GM19452 (cell line): Measurements from ENCODE around the gene SLC26A11.

ENCODE experiments used
- ATAC-seq: cut with Tn5 transposase; IDR thresholded peaks from one replicate; pipeline ENCODE4 v1.9.1; 2021; ENCODE audit not compliant: unreplicated experiment

SLC26A11 gene

DNA sequence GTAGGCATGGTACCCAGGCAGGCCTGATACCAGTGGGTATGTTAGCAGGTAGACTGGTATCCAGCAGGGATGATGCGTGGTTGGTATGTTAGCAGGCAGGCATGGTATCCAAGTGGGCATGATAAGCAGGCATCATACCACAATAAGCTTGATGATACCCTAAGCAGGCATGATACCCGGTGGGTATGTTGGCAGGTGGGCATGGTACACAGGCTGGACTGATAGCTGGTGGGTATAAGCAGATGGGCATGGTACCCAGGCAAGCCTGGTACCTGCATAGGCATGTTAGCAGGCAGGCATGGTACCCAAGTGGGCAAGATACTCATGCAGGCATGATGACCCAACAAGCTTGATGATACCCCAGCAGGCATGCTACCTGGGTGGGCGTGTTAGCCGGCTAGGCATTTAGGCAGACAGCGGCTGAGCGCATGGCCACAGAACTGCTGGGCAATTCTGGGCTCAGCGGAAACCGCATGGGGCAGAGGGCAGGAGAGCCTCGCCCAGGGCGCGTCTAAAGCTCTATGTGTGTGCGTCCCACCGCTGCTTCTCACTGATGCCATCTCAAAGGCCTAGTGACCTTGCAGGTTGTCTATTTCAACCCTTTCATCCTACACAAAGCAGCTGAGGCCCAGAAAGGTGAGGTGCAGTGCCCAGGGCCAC, 2.4 kb upstream of the SLC26A11 start:
- no peak for ATAC-seq

DNA sequence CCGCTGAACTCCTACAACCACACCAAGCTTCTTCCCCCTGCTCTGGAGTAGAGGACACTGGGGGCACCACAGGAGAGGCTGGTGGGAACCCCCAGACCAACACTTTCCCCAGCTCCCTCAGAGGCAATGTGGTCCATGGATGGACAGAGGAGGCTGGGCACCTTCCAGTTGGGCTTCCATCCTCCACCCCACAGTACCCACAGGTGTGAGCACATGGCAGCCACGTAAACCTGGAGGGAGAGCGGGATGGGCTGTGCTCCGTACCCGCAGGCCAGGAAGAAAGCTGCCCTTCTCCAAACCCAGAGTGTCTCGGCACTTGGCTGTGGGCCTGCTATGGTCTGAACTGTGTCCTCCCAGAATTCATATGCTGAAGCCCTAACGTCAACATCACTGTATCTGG, 1.8 kb upstream of the SLC26A11 start:
- ATAC-seq: no peak

DNA sequence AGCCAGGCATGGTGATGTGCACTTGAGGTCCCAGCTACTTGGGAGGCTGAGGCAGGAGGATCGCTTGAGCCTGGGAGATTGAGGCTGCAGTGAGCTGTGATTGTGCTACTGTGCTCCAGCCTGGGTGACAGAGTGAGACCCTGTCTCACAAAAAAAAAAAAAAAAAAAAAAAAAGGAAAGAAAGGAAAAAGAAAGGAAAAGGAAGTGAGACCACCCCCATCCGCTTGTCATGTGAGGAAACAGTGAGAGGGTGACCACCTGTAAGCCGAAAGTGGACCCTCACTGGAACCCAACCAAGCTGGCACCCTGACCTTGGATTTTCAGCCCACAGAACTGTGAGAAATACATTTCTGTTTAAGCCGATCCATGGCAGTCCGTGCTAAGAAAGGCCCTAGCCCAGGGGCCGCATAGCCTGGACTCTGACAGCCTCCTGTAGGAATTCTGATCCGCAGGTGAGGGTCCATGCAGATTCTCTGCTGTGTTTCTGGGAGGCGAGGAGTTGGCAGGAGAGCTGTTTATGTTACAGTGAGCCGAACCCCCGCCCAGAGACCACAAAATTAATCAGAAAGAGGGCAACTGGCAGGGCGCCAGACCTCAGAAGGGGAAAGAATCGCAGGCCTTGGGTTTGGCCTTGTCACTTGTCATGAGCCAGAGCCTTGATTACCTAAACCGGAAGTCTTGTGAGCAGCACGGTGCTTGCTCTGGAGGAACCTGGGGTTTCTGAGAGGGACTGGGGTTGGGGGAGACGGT, 1.0 kb upstream of the SLC26A11 start:
- ATAC-seq: no peak

DNA sequence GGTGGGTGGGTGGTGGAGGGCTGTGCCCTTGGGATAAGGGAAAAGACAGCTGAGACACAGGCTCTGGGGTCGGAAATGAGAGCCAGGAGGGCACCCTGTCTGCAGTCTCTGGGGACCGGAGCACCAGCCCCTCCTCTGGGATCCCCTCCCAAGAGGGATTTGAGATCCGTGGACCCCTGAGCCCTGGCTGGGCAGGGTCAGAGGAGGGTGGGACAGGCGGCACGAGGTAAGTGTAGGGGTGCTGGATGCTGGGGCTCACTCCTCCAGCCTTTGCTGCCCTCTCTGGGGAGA, 519 bp upstream of the SLC26A11 start:
- no peak for ATAC-seq

DNA sequence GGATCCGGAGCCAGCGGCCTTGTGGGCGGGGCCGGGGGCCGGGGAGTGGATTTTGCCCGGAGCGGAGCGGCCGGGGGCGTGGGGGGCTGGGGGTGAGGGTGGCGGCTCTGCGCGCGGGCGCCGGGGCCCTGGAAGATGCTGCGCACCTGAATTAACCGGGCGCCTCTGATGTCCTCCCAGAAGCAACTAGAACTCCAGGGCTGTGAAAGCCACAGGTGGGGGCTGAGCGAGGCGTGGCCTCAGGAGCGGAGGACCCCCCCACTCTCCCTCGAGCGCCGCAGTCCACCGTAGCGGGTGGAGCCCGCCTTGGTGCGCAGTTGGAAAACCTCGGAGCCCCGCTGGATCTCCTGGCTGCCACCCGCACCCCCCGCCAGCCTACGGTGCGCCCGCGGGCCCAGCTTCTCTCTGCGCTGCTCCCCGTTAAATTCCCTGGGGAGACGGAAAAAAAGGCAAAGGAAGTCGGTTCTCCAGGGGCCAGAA, 549 bp downstream of the SLC26A11 start:
- no peak for ATAC-seq

DNA sequence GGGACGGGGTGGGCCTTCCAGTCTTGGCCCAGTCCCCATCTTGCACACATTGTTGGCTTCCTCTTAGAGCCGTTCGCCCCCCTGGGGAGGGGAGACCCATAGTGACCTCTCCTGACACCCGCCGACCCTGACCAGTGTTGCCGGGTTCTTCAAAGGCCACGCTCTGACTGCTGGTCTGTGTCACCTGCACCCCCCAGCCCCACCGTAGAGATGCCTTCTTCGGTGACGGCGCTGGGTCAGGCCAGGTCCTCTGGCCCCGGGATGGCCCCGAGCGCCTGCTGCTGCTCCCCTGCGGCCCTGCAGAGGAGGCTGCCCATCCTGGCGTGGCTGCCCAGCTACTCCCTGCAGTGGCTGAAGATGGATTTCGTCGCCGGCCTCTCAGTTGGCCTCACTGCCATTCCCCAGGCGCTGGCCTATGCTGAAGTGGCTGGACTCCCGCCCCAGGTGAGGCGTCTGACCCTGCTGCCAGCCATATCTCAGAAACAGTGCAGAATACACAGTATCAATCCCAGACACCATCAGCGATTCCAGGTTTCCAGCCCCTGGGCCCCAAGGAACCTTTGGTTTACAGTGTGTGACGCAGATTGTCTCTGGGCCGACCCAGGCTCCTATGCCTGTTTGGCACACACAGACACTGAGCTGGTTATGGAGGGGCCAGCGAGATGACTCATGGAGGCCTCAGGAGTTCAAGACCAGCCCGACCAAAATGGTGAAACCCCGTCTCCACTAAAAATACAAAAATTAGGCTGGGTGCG, 1.3 kb downstream of the SLC26A11 start:
- ATAC-seq: no peak

DNA sequence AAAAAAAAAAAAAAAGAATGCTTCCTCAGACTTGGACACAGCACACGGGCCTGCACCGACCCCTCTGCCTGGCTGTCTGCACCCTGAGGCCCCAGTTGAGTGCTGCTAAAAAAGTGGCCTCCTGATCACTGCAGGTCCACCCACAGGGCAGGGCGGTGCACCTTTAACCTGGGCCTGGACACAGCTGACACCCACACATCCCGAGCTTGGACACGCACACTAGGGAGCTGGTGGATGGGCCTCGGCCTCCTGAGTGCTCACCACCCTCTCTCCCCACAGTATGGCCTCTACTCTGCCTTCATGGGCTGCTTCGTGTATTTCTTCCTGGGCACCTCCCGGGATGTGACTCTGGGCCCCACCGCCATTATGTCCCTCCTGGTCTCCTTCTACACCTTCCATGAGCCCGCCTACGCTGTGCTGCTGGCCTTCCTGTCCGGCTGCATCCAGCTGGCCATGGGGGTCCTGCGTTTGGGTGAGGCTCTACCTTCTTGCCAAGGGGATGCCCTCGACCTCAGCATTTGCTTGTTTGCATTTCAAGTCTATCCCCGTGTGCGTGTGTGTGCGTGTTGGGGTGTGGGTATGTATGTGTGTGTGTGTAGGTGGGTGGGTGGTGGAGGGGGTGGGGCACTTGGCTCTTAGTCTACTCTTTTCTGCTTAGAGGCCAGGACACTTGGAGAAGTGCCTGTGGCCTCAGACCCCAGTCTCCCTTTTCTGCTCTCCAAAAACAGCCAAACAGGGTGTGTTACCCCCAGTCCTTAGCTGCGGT, 2.3 kb downstream of the SLC26A11 start:
- ATAC-seq: no peak

DNA sequence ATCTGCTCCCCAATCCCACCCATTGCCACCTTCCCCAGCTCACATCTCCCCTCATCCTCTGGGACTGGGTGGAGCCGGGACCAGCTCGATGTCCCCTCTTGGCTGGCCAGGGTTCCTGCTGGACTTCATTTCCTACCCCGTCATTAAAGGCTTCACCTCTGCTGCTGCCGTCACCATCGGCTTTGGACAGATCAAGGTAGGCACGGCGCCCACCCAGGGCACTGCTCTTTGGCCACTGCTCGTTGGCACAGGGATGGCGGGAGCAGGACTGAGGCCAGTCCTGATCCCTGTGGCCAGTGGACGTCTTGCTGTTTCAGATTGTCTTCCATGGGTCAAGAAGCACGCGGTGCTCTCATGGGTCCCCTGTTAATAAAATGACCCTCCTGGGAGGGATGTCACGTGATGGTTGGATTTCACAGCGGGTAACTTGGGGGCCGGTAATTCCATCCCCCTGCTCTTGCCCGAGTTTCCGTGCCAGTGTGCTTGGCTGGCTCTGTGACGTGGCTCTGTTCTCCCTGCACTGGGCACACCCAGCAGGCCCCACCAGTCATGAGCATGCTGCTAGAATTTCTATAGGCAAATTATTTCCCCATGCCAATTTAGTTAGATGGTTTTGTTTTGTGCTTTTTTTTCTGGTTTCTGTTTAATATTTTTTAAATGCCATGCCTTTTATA, 3.1 kb downstream of the SLC26A11 start:
- no peak for ATAC-seq

DNA sequence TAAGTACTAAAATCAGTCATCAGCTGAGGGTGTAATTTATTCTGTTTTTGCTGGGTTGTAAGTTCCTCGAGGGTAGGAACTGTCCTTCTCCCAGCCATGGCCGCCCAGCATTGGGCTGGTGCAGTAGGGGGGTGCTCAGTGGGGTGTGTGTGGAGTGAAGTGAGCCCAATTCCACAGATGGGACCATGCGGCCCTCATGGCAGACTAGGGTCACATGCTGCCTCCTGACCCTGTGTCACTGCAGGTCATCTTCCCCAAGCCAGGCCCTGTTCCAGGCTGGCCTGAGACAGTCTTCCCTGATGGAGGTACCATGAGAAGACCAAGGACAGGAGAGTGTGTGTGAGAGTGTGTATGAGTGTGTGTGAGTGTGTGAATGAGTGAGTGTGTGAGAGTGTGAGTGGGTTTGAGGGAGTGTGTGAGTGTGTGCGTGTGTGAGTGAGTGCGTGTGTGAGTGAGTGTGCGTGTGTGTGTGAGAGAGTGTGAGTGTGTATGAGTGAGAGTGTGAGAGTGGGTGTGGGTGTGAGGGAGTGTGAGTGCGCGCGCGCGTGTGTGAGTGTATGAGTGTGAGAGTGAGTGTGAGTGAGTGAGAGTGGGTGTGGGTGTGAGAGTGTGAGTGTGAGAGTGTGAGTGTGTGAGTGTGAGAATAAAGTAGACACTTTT, 3.7 kb downstream of the SLC26A11 start:
- ATAC-seq: no peak

DNA sequence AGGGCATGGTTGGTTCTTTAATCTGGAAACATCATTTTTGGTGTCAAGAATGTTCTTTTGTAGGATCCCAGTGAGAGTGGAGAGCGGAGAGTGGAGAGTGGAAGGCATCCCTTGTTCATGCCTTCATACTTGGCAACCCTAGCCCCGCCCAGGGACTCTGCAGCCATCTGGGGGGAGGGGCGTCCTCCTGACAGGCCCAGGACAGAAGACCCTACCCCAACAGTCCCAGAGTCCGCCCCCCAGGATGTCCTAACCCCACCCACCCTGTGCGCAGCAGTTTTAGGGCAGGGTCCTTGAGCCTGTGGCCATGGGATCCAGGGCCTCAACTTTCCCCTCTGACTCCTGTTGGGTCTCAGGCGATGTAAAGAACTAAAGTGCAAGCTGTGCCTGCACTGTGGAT, 4.5 kb downstream of the SLC26A11 start:
- ATAC-seq: no peak

DNA sequence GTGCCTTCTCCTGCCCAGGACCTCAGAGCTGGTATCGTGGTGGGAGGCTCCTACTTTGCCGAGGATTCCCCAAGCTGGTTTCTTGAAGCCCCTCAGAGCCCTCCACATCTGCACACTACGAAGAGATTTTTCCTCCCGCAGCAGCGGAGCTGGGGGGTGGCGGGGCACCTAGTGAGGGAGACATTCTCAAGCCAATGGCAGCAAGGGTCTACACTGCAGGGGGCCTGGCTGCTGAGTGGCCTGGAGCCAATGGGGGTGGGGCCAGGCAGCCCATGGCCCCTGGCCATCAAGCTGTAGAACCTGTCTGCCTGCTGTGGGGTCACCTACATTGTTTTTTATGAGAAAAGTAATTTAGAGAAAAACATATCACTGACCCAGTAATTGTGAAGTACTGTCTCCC, 5.0 kb downstream of the SLC26A11 start:
- no peak for ATAC-seq

DNA sequence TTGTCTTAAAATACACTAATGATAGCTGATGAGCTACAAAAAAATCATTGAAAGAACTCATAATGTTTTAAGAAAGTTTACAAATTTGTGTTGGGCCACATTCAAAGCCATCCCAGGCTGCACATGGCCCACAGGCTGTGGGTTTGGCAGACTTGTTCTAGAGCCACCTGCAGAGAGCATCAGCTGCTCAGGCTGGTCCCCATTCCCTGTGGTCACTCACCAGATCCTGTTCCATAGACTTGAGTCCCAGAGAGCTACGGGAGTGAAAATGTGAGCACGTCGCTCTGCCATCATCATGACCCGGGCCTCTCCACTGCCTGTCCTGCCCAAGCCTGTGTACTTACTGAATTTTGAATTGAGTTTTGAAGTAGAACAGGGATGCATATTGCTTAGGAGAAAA, 6.9 kb downstream of the SLC26A11 start:
- no peak for ATAC-seq

DNA sequence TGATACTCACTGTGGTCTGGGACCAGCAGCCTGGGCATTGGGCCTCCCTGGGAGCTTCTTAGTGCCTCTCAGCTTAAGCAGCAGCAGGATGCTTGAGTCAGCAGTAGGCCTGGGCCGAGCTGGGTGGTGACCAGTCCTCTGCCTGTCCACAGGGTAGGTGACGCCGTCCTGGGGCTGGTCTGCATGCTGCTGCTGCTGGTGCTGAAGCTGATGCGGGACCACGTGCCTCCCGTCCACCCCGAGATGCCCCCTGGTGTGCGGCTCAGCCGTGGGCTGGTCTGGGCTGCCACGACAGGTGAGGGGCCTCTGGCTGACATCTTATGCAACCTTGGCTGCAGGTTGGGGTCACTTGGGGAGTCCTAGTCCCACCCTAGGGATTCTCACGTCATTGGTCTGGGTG, 7.4 kb downstream of the SLC26A11 start:
- no peak for ATAC-seq

DNA sequence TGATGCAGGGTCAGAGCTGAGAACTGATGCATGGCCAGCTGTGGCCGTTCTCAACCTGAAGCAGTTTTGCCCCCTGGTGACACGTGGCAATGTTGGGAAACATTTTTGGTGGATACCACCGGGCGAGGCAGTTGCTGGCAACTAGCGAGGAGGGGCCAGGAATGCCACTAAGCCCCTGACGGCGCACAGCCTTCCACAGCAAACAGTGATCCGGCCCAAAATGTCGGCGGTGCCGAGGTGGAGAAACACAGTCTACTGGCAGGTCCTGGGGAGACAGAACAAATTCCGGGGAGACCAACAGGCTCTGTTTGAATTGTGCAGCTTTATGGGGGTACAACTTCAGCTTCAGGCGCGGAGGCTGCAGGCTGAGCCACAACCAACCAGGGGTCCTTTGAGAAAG, 8.2 kb downstream of the SLC26A11 start:
- no peak for ATAC-seq

DNA sequence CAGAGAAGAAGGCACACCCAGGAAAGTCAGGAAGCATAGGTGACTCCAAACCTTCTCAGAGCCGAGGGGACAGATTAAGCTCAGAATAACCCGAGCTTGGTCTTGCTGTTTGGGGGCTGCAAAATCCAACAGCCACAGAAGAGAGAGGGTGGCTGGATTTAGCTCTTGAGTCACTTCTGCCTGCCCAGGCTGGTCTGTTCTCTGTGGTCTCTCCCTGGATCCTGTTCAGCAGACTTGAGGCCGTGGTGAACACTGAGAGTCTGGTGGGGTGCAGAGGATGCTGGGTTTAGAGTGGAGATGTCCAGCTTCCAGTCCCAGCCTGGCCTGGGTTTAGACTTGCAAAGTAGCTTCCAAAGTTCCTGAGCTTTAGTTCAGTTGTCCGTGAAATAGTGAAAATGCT, 8.8 kb downstream of the SLC26A11 start:
- no peak for ATAC-seq

DNA sequence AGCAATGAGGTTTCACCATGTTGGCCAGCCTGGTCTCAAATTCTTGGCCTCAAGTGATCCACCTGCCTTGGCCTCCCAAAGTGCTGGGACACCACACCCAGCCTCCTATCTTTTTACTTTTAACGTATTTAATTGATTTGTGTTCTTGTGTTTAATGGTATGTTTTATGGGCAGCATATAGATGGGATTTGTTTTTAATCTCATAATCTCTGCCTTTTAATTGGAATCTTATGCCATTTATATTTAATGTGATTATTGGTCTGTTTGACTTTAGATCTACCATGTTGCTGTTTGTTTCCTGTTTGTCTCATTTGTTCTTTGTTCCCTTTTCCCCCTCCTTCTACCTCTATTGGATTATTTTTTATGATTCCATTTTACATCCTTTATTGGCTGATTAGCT, 12.2 kb downstream of the SLC26A11 start:
- no peak for ATAC-seq

DNA sequence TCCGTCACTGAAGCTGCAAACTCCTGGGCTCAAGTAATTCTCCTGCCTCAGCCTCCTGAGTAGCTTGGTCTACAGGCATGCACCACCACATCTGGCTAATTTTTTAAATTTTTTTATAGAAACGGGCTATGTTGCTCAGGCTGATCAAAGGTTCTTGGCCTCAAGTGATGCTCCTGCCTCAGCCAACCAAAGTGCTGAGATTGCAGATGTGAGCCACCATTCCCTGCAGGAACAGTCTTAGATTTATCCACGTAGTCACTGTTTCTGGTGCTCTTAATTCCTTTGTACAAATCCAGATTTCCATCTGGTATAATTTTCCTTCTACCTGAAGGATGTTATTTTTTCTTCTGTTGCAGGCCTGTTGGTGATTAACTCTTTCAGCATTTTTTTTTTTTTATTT, 13.0 kb downstream of the SLC26A11 start:
- no peak for ATAC-seq

DNA sequence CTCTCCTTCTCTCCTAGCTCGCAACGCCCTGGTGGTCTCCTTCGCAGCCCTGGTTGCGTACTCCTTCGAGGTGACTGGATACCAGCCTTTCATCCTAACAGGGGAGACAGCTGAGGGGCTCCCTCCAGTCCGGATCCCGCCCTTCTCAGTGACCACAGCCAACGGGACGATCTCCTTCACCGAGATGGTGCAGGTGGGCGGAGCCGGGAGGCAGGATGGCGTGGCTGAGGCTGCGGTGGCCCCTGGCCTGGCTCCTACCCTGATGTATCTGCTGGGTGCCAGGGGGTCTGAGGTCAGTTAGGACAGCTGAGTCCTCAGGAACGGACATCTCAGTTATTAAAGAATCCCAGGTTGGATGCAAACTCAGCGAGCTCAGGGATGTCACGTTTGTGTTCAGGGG, 16.7 kb downstream of the SLC26A11 start:
- no peak for ATAC-seq

DNA sequence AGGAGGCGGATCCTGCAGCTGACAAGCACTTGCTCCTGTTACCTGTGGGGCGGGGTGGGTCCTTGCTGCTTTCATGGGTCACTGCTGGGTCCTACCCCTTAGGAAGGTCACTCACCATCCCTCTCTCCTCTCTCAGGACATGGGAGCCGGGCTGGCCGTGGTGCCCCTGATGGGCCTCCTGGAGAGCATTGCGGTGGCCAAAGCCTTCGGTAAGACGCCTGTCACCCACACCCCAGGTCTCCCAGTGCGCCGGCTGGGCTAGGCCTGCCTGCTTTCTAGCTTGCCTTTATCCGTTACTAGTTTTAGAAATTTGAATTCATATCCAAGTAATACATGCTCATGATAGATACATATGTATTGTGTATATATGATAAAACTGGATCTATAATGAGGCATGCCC, 17.2 kb downstream of the SLC26A11 start:
- ATAC-seq: no peak

DNA sequence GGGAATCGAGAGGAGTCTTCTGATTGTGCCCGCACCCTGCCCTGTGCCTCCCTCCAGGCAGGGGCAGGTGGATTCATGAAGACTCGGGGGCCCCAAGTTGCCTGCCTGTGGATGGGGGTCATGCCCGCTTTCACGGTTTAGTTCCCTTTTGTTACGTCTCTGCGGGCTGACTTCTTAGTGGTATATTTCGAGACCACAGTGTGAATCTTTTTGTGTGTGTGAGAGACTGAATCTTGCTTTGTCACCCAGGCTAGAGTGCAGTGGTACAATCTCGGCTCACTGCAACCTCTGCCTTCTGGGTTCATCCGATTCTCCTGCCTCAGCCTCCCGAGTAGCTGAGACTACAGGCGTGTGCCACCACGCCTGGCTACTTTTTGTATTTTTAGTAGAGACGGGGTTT, 22.3 kb downstream of the SLC26A11 start:
- no peak for ATAC-seq
